SJSA1 (cell line): ENCODE results near the gene RSPH1. TPM values are rescaled to one million over a fixed set of nuclear protein-coding genes. Genes with fewer than 3 reads are reported as not detected.
A peak's percentile ranks its signal among the peaks of the same experiment; 100 is the strongest.
"Not testable (repeated sequence)": the region's sequence is repeated elsewhere in the genome, so short reads cannot be mapped to it uniquely, and the experiment has no call there.

Experiments used
- DNase-seq, 2 experiments: peaks; one replicate each; pipeline ENCODE4 v3.0.0-alpha.2; 2015 to 2020; ENCODE audit warnings: low spot score in 2 of 2, low read depth in 1 of 2
- H3K27ac ChIP-seq: fragments of 250-450 bp; sonication (Bioruptor Pico); 2 replicates; pipeline ENCODE4 v1.5.1; 2020; ENCODE audit warnings: mild to moderate bottlenecking, moderate library complexity
- H3K27me3 ChIP-seq: fragments of 250-450 bp; sonication (Bioruptor Pico); replicated peaks from 2 replicates; pipeline ENCODE4 v1.5.1; 2020; ENCODE audit warnings: mild to moderate bottlenecking, moderate library complexity
- H3K36me3 ChIP-seq: fragments of 250-450 bp; sonication (Bioruptor Pico); 2 replicates; pipeline ENCODE4 v1.5.1; 2020; ENCODE audit warnings: mild to moderate bottlenecking
- H3K4me1 ChIP-seq: fragments of 250-450 bp; sonication (Bioruptor Pico); replicated peaks from 2 replicates; pipeline ENCODE4 v1.6.1; 2021; ENCODE audit warnings: mild to moderate bottlenecking
- H3K4me3 ChIP-seq: fragments of 250-450 bp; sonication (Bioruptor Pico); 2 replicates; pipeline ENCODE4 v1.5.1; 2020; ENCODE audit warnings: mild to moderate bottlenecking
- H3K9me3 ChIP-seq: fragments of 250-450 bp; sonication (Bioruptor Pico); replicated peaks from 2 replicates; pipeline ENCODE4 v1.5.1; 2020; ENCODE audit warnings: mild to moderate bottlenecking
- total RNA-seq: library from RNA; depleted of rRNA; stranded (reverse); fragments of >200 nt; shearing (Covaris generic); gene quantifications from 2 replicates; pipeline ENCODE4 v1.2.3, GENCODE V29; 2014

Gene RSPH1
- total RNA-seq, 1 experiment from 2014 or later: not detected

GRCh38 chr21:42480736-42481135 is 15.3 kb downstream of the RSPH1 start:
- H3K4me3 ChIP-seq: no peak overlapping the region
- H3K4me1 ChIP-seq: no peaks in the 10 kb centered on the region
- H3K36me3 ChIP-seq: no peaks in the 10 kb centered on the region
- no peak overlapping the region for H3K27ac ChIP-seq
- H3K27me3 ChIP-seq: peaks cover 23% of the 10 kb centered on the region
- H3K9me3 ChIP-seq: no peaks in the 10 kb centered on the region
- peak in 1 of 2 experiments; percentile 30 for DNase-seq

DNA sequence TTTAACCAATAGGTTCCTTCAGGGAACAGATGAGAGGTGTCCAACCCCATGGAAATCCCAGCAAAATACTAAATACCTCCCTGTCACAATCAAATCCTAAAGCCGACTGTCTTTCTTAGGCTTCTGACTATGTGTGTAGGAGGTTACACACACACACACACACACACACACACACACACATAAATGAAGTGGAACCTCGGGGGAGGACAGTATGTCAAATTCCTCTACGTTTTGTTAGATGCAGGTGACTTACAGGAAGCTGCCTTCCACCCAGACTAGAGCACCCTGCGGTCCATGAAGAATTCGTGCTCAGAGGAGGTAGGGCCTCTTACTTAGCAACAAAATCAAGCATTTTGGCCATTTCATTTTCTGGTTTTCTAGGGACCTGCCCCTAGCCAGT is 16.4 kb downstream of the RSPH1 start:
- Histone ChIP-seq H3K9me3 (no peaks in the 10 kb centered on the region), H3K4me3 (no peak overlapping the region), H3K27ac (no peak overlapping the region), H3K4me1 (no peaks in the 10 kb centered on the region), H3K36me3 (no peaks in the 10 kb centered on the region), H3K27me3 (peaks cover 23% of the 10 kb centered on the region)
- no peak for DNase-seq

DNA sequence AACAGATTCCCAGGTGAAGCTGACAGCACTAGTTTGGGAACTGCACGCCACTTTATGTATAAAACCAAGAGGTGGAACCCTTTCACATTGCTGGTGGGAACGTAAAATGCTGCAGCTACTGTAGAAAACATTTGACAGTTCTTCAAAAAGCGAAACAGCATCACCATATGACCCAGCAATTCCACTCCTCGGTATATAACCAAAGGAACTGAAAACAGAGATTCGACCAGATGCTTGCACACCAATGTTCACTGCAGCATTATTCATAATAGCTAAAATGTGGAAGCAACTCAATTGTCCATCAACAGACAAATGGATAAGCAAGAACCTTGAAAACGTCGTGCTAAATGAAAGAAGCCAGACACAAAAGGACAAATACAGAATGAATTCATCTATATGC is 17.5 kb downstream of the RSPH1 start:
- no peak for DNase-seq
- H3K36me3 ChIP-seq: no peaks in the 10 kb centered on the region
- H3K9me3 ChIP-seq: no peaks in the 10 kb centered on the region
- no peak overlapping the region for H3K27ac ChIP-seq
- no peaks in the 10 kb centered on the region for H3K4me1 ChIP-seq
- H3K4me3 ChIP-seq: no peak overlapping the region
- peaks cover 15% of the 10 kb centered on the region for H3K27me3 ChIP-seq

DNA sequence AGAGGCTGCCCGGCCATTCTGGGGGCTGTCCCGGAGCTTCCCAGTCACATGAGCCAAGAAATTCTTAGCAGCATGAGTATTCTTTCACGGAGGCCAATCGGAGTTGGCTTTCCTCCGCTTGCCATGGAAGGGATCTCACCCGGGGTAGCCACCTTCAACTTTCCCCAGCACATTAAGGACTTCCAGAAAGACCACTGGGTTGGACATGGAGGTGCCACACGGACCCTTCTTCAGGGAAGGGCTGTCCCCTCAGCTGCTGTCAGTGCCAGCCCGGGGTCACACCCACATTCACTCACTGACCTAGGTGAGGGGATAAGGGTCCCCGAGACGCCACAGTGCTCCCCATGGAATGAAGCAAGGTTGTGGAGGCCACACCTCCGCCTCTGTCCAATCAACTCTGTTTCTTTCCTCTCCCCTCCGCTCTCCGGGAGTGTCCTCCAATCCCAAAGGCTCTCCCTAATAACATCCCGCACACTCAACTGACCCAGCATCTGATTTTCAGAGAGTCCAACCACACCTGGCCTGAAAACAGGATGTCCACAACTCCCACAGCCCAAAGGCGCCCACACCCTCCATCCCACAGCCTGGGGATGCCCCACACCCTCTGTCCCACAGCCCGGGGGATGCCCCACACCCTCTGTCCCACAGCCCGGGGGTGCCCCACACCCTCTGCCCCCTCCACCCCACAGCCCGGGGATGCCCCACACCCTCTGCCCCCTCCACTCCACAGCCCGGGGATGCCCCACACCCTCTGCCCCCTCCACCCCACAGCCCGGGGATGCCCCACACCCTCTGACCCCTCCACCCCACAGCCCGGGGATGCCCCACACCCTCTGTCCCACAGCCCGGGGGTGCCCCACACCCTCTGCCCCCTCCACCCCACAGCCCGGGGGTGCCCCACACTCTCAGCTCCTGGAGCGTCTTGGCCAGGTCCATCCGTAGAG is 19.4 kb downstream of the RSPH1 start:
- peak in 1 of 2 experiments; percentile 25 for DNase-seq
- no peak overlapping the region for H3K27ac ChIP-seq
- H3K4me1 ChIP-seq: no peaks in the 10 kb centered on the region
- H3K27me3 ChIP-seq: 0 out of 2 replicates have a peak, but pooled peaks cover 3% of the 10 kb centered on the region
- no peak overlapping the region for H3K4me3 ChIP-seq
- H3K9me3 ChIP-seq: no peaks in the 10 kb centered on the region
- no peaks in the 10 kb centered on the region for H3K36me3 ChIP-seq

DNA sequence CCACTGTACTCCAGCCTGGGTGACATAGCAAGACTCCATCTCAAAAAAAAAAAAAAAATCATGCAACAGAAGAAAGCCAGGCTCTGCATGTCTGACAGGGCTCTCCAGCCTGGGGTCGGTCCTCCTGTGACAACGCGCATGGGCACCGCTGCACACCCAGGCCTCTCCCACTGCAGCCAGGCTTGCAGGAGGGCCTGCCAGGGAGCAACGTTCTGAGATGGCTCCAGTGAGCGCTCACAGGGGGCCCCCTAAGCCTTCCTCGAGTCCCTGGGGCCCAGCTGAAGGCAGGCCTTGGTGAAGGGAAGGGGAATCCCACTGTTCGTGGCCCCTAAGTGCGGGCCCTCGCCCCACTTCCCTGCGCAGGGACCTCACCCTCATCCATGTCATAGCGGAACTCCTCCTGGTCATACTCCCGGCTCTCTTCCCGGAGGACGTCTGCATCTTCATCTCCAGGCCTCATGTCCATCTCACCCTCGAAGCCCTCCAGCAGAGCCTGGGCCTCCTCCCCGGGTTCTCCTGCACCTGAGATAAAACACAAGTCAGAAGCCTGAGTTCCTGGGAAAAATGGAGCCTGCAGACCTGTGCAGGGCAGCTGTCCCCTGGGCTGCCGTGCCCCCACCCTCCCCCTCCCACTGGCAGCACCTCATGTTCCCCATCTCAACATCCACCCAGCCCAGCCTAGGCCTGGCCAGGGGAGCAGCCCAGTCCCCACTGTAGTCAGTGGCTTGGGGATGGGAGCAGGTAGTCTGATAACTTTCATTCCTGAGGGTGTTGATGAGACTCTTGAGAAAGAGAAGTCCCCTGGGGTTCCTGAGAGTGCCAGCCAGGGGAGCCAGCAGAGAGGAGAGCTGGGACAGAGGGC is 20.3 kb downstream of the RSPH1 start:
- Histone ChIP-seq H3K36me3 (no peaks in the 10 kb centered on the region), H3K4me3 (no peak overlapping the region), H3K9me3 (no peaks in the 10 kb centered on the region), H3K27me3 (no peaks in the 10 kb centered on the region), H3K27ac (no peak overlapping the region), H3K4me1 (no peaks in the 10 kb centered on the region)
- peak in 1 of 2 experiments; percentile 36 for DNase-seq

GRCh38 chr21:42475036-42475435 is 21.0 kb downstream of the RSPH1 start:
- Histone ChIP-seq H3K4me3 (no peak overlapping the region), H3K4me1 (no peaks in the 10 kb centered on the region), H3K27ac (no peak overlapping the region), H3K27me3 (no peaks in the 10 kb centered on the region), H3K9me3 (no peaks in the 10 kb centered on the region), H3K36me3 (no peaks in the 10 kb centered on the region)
- peak in 1 of 2 experiments; percentile 16 for DNase-seq

DNA sequence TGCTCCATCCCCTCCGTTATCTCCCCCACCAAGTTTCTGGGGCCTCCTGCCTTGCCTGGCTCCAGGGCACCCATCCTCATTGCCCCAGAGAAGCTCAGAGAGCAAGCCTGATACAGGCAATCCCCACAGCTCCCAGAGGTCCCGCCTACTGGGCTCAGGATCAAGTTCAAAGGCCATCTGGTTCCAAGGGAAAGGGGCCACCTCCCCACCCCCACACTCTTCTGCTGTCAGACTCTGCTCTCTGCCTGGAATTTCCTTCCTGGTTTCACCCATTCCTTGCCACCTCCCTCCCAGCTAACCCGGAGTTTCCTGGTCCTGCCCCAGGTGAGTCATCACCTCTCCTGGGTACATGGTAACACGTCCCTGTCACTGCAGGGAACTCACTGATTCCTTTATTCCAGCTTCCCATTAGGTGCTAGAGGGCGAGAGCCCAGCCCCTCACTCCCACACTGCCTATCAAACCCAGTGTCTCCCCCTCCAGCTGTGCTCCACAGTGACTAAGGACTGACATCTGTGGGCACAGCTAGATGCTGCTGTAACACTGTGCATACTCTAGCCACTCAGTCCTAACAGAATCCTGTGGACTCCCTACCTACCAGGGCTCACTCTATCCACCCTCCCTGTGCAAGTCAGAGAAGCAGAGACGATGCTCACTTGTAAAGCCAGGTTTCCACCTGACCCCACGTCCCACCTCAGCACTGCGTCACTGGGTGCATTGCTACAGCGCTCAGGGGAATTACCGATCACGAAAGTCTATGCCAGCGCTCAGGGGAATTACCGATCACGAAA is 21.8 kb downstream of the RSPH1 start:
- no peaks in the 10 kb centered on the region for H3K36me3 ChIP-seq
- no peaks in the 10 kb centered on the region for H3K4me1 ChIP-seq
- H3K9me3 ChIP-seq: no peaks in the 10 kb centered on the region
- H3K27me3 ChIP-seq: no peaks in the 10 kb centered on the region
- H3K27ac ChIP-seq: no peak overlapping the region
- DNase-seq: peak in 1 of 2 experiments; percentile 44
- H3K4me3 ChIP-seq: no peak overlapping the region

- H3K9me3 ChIP-seq: no peaks in the 10 kb centered on the region
- no peak overlapping the region for H3K4me3 ChIP-seq
- H3K27ac ChIP-seq: no peak overlapping the region
- H3K36me3 ChIP-seq: no peaks in the 10 kb centered on the region
- H3K27me3 ChIP-seq: no peaks in the 10 kb centered on the region
- DNase-seq: peak in 1 of 2 experiments; percentile 34
- no peaks in the 10 kb centered on the region for H3K4me1 ChIP-seq
Observed at GRCh38 chr21:42473498-42474042, 22.5 kb downstream of the RSPH1 start.

- Histone ChIP-seq H3K27me3 (peaks cover 3% of the 10 kb centered on the region; the same call in 1 of the 2 replicates), H3K4me3 (no peak overlapping the region), H3K27ac (no peak overlapping the region), H3K9me3 (no peaks in the 10 kb centered on the region), H3K36me3 (no peaks in the 10 kb centered on the region), H3K4me1 (peaks cover 3% of the 10 kb centered on the region; the same call in 1 of the 2 replicates)
- peak in 1 of 2 experiments; percentile 13 for DNase-seq
Observed at GRCh38 chr21:42472521-42472920, 23.5 kb downstream of the RSPH1 start.

- Histone ChIP-seq H3K27me3 (peaks cover 3% of the 10 kb centered on the region; the same call in 1 of the 2 replicates), H3K27ac (no peak overlapping the region), H3K4me3 (no peak overlapping the region), H3K4me1 (peaks cover 4% of the 10 kb centered on the region; the same call in 1 of the 2 replicates), H3K36me3 (no peaks in the 10 kb centered on the region), H3K9me3 (no peaks in the 10 kb centered on the region)
- DNase-seq: no peak
Observed at GRCh38 chr21:42471716-42472330, 24.2 kb downstream of the RSPH1 start.

GRCh38 chr21:42471206-42471605 is 24.8 kb downstream of the RSPH1 start:
- Histone ChIP-seq H3K4me3 (no peak overlapping the region), H3K36me3 (no peaks in the 10 kb centered on the region), H3K9me3 (no peaks in the 10 kb centered on the region), H3K4me1 (peaks cover 4% of the 10 kb centered on the region; the same call in 1 of the 2 replicates), H3K27ac (no peak overlapping the region), H3K27me3 (peaks cover 3% of the 10 kb centered on the region; the same call in 1 of the 2 replicates)
- DNase-seq: no peak

DNA sequence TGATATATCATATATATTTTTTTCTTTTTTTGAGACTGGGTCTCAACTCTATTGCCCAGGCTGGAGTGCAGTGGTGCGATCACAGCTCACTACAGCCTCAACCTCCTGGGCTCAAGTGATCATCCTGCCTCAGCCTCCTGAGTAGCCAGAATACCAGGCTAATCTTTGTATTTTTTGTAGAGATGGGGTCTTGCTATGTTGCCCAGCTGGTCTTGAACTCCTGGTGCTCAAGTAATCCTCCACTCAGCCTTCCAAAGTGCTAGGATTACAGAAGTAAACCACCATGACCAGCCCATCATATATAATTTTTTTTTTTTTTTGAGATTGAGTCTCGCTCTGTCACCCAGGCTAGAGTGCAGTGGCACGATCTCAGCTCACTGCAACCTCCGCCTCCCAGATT is 26.3 kb downstream of the RSPH1 start:
- not testable (repeated sequence) for H3K27ac ChIP-seq, H3K9me3 ChIP-seq, H3K4me1 ChIP-seq, H3K4me3 ChIP-seq, H3K36me3 ChIP-seq, H3K27me3 ChIP-seq, DNase-seq
